Neural progenitor cell (in vitro differentiated cells): ENCODE results near the gene PMM1.

ENCODE experiments used
- EZH2 ChIP-seq: fragments of 200-600 bp; sonication (generic); IDR thresholded peaks from 2 replicates; pipeline ENCODE4 v1.6.1; 2017; ENCODE audit warnings: antibody characterized with exemption, mild to moderate bottlenecking, moderate library complexity
- TF ChIP-seq, protein P1 (sequence below): fragments of 200-600 bp; sonication (generic); IDR thresholded peaks from 2 replicates; pipeline ENCODE4 v1.5.1; 2017; ENCODE audit warnings: antibody characterized with exemption, mild to moderate bottlenecking

DNA sequence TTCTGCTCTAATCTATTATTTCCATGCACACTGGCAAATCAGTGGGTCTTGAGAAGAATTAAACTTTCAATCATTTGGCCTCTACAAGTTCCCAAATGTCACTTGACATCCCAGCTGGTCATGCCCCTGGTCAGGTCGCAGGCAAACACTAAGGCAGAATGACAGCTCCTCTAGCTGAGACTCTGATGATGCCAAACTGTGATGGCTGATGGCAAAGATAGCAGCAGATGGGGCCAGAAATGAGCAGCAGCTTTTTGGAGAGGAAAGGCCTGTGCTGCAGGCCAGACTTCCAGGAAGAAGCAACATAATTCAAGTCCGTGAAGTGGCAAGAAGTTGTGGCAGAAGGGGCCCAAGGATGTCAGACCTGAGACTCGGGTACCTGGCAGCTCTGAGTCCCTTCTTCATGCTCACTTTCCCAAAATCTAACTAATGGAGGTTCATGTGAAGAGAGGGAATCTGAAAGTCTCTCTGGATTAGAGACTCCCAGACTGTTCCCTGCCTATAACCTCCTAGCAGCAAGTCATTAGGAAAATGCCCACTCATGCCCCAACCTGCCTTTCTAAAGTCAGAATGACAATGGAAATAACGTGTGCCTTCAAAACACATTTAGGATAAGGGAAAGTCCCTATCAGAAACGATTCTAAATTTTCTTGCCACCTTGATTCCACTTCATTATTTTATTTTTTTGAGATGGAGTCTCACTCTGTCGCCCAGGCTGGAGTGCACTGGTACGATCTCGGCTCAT is 9.4 kb upstream of the PMM1 start:
- TF ChIP-seq EZH2 = no peak
- TF ChIP-seq, protein P1, sequence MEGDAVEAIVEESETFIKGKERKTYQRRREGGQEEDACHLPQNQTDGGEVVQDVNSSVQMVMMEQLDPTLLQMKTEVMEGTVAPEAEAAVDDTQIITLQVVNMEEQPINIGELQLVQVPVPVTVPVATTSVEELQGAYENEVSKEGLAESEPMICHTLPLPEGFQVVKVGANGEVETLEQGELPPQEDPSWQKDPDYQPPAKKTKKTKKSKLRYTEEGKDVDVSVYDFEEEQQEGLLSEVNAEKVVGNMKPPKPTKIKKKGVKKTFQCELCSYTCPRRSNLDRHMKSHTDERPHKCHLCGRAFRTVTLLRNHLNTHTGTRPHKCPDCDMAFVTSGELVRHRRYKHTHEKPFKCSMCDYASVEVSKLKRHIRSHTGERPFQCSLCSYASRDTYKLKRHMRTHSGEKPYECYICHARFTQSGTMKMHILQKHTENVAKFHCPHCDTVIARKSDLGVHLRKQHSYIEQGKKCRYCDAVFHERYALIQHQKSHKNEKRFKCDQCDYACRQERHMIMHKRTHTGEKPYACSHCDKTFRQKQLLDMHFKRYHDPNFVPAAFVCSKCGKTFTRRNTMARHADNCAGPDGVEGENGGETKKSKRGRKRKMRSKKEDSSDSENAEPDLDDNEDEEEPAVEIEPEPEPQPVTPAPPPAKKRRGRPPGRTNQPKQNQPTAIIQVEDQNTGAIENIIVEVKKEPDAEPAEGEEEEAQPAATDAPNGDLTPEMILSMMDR = no peak
